ENCODE measurements around the gene CFAP46. TPM values are rescaled to one million over a fixed set of nuclear protein-coding genes. Genes with fewer than 3 reads are reported as not detected.

CFAP46 gene
- total and polyA plus RNA-seq, 4 donors, result 0.33 to 0.59 (median 0.42) TPM

DNA sequence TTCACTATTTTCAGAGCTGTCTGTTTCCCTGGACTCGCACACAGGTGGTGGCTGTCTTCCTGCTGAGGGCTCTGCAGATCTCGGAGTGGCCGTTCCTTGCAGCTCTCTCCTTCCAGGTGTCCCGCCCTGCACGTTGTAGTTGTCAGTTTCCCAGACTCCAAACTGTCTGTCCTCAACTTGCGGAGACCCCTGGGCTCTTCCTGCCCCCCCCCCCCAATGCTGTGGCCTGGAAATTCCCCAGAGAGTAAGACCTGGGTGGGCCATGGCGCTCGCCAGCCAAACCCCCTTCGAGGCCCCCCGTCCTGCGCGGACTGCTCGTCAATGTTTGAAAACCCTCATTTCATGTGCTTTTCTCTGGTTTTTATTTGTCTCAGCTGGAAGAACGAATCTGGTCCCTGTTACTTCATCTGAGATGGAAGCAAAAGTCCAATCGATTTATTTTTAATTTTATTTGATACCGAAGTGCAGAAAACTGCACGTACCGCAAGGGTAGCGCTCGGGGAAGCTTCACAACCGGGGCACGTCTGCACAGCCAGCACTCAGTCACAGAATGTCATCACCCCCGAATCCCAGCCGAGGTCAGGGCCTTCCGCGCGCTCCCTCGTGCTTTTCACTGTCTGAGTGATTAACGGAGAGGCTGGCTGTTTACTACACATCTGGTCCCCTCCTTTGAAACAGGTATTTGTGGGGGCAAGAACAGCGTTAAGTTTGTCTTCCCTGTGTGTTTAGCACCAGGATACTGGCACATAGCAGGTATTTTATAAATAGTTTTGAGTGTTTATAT, 110.0 kb downstream of the CFAP46 start:
- DNase-seq (ENCODE audit: low spot score), result no peak
- Histone ChIP-seq H3K36me3 (ENCODE audit: control insufficient read depth in 4 of 4, insufficient read depth in 3 of 4, low read depth in 1 of 4, low read length in 3 of 4) (no peaks in the 10 kb centered on the region), H3K27ac (ENCODE audit: low read depth in 1 of 2, low read length in 2 of 2) (no peak overlapping the region), H3K4me3 (ENCODE audit: low read depth in 1 of 3, low read length in 3 of 3) (no peak overlapping the region), H3K27me3 (ENCODE audit: control insufficient read depth in 4 of 4, insufficient read depth in 4 of 4, low read length in 3 of 4) (peaks cover 0 to 3% (median under 1%) of the 10 kb centered on the region in 4 donors), H3K9ac (ENCODE audit: low read depth in 1 of 2, low read length in 2 of 2) (no peak overlapping the region), H3K9me3 (ENCODE audit: control insufficient read depth in 4 of 4, low read length in 3 of 4) (no peaks in the 10 kb centered on the region), H3K4me1 (ENCODE audit: control insufficient read depth in 4 of 4, insufficient read depth in 4 of 4, low read length in 3 of 4) (peaks cover 0 to 4% (median 2%) of the 10 kb centered on the region in 4 donors)
- TF ChIP-seq, protein P1, sequence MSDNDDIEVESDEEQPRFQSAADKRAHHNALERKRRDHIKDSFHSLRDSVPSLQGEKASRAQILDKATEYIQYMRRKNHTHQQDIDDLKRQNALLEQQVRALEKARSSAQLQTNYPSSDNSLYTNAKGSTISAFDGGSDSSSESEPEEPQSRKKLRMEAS (IDR thresholded peaks at IDR 0.05), result no peak
- TF ChIP-seq JUND (IDR thresholded peaks at IDR 0.05), result no peak
- no peak for TF ChIP-seq TAF1 (conservative IDR thresholded peaks at IDR 0.05)
- TF ChIP-seq REST (IDR thresholded peaks at IDR 0.05), result no peak
- TF ChIP-seq FOXA1 (IDR thresholded peaks at IDR 0.05), result no peak
- TF ChIP-seq FOXA2 (IDR thresholded peaks at IDR 0.05), result no peak
- TF ChIP-seq CTCF (IDR thresholded peaks at IDR 0.05; ENCODE audit: low read depth, low read length, missing input control), result no peak
- no peak for TF ChIP-seq EGR1 (IDR thresholded peaks at IDR 0.05; ENCODE audit: low read depth in 2 of 2)
- TF ChIP-seq HNF4G (IDR thresholded peaks at IDR 0.05), result no peak
- TF ChIP-seq HNF4A (conservative IDR thresholded peaks at IDR 0.05), result no peak
- TF ChIP-seq, protein P2, sequence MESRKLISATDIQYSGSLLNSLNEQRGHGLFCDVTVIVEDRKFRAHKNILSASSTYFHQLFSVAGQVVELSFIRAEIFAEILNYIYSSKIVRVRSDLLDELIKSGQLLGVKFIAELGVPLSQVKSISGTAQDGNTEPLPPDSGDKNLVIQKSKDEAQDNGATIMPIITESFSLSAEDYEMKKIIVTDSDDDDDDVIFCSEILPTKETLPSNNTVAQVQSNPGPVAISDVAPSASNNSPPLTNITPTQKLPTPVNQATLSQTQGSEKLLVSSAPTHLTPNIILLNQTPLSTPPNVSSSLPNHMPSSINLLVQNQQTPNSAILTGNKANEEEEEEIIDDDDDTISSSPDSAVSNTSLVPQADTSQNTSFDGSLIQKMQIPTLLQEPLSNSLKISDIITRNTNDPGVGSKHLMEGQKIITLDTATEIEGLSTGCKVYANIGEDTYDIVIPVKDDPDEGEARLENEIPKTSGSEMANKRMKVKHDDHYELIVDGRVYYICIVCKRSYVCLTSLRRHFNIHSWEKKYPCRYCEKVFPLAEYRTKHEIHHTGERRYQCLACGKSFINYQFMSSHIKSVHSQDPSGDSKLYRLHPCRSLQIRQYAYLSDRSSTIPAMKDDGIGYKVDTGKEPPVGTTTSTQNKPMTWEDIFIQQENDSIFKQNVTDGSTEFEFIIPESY (IDR thresholded peaks at IDR 0.05), result no peak
- TF ChIP-seq YY1 (IDR thresholded peaks at IDR 0.05), result no peak
- TF ChIP-seq, protein P3, sequence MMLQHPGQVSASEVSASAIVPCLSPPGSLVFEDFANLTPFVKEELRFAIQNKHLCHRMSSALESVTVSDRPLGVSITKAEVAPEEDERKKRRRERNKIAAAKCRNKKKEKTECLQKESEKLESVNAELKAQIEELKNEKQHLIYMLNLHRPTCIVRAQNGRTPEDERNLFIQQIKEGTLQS (IDR thresholded peaks at IDR 0.05), result no peak
- no peak for TF ChIP-seq RXRA (IDR thresholded peaks at IDR 0.05)
- no peak for TF ChIP-seq RAD21 (IDR thresholded peaks at IDR 0.05)
- TF ChIP-seq GABPA (IDR thresholded peaks at IDR 0.05 in 1 of 2, conservative IDR thresholded peaks at IDR 0.05 in 1 of 2), result no peak
- WGBS, result 69% methylated on average over 30 of the region's 30 CpGs

All from liver (tissue), 9 donors.